DLD1 (cell line): ENCODE results near the gene MKI67.
"Not testable (repeated sequence)": the region's sequence is repeated elsewhere in the genome, so short reads cannot be mapped to it uniquely, and the experiment has no call there.

Experiments used
- in situ Hi-C: cut with HindIII; loops from 2 replicates; pipeline ENCODE4 v1.10.0; 2017; ENCODE audit warnings: low sequenced_read_pairs

Gene MKI67

DNA sequence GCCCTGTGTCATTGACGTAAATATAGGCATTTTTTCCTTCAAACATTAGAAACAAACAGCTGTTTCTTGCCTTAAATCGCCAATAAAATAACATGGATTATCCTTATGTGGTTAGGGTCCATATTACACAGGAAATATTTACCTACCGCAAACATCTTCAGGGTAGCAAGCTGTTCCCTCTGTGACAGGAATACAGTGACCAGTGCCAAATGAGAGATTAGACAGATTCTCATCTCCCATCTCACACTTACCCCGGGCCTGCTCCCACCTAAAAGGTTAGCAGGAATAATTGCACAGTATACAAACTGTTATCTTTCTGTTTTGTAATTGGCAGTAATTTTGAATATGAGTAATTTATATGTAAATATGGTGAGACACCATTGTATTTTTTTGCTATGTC is 16.5 kb downstream of the MKI67 start:
- in situ Hi-C loops: no loop called here

DNA sequence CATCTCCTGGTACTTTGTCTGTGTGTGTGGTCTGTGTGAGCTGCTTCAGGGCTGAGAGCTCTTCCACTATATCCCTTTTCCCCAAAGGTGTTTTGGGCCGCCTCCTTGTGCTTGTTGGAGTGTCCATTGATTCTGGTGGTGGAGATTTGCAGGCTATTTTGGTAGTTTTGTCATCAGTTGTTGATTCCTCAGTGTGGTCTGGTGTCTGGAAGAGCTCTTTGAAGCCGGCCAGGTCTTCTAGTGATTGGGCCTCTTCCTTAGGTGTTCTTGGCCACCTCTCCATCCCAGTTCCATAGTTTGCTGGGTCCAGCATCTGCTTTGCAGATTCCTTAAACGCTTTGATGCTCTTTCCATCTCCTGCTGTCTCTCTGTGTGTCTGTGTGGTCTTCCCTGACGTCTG is 20.8 kb downstream of the MKI67 start:
- in situ Hi-C loops: no loop called here

DNA sequence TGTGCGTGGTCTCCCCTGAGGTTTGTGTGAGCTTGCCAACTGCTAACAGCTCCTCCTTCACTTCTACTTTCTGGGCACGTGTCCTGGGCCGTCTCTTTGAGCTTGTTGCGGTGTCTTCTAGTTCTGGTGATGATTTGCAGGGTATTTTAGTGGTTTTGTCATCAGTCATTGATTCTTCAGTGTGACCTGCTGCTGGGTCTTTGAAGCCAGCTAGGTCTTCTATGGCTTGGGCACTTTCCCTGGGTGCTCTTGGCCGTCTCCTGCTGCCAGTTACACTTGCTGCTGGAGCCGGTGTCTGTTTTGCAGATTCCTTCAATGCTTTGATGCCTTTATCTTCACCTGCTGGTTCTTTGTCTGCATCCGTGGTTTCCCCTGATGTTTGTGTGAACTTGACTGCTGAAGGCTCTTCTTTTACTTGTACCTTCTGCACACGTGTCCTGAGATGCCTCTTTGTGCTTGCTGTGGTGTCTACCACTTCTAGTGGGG is 23.0 kb downstream of the MKI67 start:
- in situ Hi-C loops: no loop called here

DNA sequence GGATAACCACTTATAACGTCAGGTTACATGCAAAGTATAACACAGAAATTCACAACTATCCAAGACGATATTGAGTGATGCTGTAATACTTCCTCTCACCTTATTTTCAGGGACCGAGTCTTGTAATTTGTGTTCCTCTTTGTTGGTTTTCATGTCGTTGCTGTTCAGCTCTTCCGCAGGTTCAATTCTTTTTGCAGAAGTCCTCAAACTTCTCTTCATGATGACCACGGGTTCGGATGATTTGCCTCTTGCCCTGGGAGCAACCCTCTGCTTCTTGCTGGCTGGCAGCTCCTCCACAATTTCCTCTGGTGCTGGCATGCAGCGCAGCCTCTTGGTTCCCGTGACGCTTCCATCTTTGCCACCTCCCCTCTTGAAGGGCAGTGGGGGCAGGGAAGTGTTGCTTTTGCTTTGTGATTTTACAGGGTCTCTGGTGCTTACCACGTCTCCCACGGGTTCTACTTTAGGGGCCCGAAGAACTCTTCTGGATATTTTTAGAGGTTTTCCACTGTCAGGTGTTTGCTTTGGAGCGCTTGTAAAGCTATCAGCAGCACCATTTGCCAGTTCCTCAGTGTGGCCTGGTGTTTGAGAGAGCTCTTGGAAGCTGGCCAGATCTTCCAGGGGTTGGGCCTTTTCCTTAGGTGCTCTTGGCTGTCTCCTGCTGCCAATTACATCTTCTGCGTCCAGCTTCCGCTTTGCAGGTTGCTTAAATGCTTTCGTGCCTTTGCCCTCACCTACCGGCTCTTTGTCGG is 23.6 kb downstream of the MKI67 start:
- in situ Hi-C loops: no loop called here

DNA sequence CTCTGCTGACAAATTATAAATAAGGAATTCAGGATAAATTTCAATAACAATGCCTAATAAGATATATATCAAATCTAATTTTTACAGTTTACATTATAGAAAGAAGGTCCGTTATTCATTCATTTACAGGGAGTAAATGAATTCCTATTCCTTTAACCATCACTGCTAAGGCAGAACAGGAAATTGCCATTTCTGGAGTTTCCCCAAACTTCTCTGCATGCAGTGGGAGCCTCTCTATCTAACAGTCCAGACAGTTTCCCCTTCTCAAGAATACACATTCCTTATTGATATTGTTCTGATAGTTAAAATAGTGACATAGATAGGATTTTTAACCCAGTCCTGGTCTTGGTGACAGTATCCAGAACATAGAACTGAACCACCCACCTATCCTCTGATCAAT is 24.3 kb downstream of the MKI67 start:
- in situ Hi-C loops: no loop called here

DNA sequence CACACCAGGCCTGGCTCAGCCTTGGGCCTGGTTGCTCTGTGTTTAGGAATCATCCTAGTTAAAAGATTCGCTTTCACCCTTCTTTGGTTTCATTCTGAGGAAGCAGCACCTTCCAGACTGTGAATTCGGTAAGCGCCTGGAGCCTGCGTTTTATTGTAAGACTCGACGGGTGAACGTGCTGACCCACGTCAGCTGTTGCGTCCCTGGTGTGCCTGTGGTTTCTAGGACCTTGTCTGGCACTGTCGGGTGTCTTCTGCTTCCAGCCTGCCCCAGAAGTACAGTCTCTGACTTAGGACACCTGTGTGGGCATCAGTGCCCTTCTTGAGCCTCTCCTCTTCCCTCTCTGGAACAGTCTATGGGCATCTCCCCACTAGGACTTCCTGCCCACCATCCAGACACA is 26.3 kb downstream of the MKI67 start:
- in situ Hi-C loops: no loop called here

DNA sequence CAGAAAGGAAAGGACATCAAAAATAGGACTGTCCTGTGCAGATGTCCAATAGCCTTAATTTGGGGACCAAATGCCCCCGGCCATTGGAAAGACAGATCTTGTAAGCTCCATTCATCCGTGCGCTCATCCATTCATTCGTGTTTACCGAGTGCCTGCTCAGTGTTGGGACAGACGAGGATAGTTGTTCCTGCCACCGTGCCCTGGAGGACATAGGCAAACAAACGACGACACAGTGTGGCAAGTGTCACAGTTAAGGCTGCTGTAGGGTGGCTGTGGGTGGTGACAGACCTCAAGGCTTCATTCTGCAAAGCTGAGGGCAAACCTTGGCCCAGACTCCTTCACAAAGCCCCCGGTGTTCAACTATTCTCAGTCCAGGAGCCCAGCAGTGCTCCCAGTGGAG is 27.6 kb downstream of the MKI67 start:
- in situ Hi-C loops: no loop called here

DNA sequence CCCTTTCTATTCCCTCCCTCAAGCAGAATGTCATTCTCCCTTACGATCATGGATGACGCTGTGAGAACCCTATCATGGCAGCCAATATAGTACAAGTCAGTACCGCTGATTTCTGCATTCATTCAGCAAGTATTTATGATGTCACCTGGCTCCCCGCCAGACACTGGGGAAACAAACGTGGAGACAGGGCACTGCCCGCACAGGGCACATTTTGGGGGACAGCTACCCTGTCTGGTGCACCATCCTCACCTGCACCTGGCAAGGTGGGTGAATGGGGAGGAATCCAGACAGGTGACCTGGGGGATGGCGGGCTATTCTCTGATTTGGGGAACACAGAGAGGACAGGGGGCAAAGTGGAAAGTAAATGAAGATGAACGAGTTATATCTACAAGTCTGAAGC is 28.4 kb downstream of the MKI67 start:
- in situ Hi-C loops: no loop called here

DNA sequence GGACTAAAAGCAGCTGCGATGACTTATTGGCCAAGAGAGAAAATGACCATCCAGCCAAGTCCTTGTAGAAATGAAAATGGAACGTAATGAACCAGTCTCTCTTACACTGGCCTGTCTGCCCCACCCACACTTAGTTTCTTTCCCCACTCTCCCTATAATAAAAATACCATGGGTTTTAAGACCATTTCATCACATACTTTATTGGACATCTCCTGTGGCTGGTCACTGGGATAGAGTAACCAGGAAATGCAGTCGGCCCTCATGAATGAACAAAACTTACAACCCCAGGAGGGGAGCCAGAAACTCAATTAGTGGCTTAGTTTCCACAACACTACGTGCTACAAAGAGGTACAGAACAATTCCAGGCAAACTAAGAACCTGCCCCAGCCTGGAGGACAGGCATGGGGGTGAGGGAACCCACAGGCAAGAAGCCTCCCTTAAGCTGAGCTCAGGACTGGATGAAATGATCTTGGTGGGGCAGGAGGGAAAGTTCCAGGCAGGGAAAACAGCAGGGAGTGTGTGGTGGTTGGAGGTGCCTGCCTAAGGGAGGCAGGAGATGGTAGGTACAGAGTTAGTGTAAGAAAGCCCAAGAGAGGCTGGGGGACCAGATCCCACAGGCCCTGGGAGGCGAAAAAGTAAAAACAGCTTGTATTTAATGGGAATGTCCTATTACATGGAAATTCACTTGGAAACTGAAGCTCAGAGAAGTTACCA is 29.6 kb downstream of the MKI67 start:
- in situ Hi-C loops: no loop called here

DNA sequence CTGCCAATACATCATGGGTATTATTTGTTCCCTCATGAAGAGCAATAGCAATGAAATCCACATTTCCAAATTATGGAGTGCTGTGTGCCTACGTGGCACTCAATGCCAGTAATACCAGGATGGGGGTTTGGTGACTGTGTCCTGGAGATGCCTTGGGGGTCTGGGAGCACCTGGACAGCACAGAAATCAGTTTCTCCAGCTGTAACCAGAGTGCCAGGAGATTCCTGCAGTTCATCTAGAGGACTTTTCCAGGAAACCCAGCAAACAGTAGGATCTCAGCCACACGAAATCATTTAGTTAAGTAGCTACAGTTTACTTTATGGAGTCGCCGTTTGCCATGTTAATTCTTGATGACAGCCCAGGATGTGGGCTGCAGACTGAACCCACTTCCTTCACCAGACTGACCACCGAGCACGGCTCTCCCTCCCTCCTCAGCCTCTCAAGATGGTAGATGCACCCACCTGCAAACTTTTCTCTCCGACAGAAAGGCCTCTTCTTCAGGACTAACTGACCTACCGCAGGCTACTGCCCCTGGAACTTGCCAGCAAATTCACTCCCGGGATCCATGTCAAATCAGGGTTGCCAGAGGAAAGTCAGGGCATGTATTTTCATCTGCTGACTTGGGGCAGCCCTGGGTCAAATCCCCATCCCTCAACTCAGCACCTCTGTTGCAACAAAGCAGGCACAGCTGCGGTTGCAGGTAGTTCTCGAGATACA is 30.3 kb downstream of the MKI67 start:
- in situ Hi-C loops: no loop called here

DNA sequence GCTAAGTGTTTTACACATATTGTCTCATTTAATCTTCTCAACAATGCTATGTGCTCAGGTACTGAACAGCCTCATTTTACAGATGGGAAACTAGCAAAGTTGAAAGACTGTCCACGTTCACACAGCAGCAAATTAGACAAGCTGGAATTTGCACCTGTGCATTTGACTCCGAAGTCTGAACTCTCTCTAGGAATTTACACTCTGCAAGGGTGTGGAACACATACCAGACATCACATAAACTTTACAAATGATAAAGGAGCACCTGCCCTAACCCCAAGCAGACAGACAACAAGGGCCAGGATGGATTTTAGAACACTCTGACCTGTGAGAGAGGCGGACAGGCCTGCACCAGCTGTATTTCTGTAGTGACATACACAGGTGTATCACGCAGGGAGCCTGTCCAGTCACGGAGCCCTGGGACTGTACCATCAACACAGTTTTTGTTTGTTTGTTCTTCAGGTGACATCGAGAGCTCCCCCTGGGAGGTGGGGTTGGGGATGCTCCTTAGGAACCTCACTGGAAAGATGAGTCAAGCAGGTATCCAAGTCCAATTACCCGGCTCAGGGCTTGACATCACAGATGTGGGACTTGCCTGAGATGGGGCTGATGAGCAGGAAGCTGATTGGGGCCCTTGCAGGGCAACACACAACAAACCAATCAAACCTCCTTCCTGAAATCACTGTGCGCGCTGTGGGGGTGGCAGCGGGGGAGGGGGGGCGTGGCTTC is 31.0 kb downstream of the MKI67 start:
- in situ Hi-C loops: no loop called here

DNA sequence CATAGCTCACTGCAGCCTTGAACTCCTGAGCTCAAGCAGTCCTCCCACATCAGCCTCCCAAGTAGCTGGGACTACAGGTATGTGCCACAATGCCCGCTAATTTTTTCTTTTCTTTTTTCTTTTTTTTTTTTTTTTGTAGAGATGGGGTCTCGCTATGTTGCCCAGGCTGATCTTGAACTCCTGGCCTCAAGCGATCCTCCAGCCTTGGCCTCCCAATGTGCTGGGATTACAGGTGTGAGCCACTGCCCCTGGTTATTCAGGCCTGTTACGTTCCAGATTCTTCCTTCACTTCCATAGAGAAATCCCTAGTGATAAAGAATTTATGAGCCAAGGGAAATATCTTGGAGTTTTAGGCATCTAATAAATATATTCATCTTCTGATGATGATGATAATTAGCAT is 31.6 kb downstream of the MKI67 start:
- in situ Hi-C loops: not testable (repeated sequence)

DNA sequence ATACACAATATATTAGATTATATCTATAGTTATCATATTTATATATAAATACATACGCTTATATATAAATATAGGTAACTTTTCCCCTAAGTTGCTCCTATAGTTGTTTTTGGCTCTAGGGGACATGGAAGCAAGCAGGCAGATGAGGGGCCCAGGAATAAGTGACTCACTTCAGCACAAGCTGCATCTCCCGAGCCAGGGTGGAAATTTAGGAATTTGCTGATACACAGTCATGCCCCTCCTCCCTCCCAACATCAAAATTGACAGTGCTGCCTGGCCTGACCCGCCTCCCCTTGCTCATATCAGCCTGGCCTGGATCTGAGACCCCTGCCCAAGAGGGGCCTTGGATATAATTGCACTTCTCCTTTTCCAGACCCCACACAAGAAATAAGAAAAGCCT is 33.8 kb downstream of the MKI67 start:
- in situ Hi-C loops: no loop called here

DNA sequence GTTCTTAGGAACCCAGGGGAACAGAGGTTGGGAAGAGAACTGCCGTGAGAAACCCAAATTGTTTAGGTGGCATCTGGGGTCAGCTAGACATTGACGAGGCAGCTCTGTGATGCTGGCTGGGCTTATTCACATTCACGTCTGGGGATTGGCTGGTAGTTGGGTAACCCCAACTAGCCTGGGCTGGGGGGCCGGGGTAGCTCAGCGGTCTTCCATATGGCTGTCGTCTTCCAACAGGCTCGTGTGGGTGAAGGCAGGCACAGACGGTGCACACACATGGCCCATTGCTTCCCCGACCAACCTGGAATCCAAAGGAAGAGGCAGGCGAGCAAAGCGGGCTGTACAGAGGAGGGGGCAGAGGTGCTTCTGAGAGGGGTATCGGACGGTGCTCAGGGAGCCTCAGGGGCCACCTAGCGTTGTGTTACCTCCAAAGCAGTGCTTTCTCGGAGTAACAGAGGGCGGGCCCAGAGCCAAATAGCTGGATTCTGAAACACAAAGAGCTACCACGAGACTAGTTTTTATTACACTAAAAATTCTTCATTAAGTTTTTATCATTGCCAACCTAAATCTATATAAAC is 34.5 kb downstream of the MKI67 start:
- in situ Hi-C loops: no loop called here

DNA sequence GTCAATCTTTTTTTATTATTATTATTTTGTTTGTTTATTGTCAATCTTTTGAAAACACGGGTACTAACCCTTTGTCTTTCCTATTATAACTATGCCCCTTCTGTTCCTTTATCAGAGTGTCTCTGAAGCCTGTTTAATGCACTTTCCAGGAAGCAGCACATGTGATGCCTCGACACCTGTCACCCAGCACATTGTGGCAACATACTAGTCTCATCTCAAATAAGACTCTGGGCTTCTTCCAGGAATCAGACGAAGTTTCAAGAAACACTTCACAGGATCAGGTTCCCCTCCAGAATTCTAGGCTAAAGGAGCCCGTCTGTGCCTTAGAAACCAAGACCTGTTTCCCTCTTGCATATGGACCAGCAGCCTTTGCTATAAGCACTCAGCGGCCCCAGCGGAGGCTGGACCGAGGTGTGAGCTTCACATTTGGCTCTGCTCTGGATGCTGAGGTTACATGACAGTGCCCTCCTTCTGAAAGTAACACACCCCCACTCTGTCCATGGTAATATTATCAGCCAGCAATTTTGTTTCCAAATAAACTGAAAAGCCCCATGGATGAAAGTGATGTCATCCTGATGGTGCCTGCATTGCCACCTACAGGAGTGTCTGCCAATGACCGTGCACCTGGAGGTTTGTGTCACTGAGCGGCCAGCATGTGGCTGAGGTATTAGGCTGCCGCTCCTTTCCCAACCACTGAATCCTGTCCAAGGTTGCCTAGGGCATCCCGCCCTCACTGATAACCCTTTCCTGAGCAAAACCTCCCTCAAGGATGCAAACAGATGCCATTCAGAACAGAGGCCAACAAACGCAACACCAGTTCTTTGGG is 38.1 kb downstream of the MKI67 start:
- in situ Hi-C loops: no loop called here

DNA sequence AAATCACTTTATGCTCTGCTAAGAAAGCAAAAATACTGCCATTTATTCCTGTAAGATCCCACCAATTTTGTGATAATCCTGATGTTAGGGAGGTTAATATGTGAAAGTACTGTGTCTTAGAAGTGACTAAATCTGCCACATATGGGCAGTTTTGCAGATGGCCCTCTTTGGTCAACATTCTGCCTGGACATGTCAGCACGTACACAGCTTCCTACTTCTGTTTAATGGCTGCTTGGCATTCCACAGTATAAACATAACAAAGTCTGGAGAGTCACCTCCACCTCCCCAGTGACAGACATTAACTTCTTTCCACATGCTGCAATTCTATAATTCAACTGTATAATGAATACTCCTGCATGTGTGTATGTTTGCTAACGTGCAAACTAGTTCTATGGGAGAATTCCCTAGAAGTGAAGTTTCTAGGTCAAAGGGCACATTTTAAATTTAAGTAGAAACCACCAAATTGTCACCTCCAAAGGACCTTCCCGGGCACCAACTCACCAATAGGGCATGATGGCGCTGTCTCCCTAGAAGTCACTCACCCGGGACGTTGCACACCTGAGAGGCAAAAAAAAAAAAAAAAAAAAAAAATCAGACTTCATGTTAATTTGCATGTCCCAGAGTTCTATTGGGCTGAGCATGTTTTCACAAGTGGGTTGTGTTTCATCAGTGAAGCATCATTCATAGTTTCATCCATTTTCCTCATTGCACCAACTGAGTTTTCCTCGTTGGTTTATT is 38.9 kb downstream of the MKI67 start:
- in situ Hi-C loops: no loop called here

DNA sequence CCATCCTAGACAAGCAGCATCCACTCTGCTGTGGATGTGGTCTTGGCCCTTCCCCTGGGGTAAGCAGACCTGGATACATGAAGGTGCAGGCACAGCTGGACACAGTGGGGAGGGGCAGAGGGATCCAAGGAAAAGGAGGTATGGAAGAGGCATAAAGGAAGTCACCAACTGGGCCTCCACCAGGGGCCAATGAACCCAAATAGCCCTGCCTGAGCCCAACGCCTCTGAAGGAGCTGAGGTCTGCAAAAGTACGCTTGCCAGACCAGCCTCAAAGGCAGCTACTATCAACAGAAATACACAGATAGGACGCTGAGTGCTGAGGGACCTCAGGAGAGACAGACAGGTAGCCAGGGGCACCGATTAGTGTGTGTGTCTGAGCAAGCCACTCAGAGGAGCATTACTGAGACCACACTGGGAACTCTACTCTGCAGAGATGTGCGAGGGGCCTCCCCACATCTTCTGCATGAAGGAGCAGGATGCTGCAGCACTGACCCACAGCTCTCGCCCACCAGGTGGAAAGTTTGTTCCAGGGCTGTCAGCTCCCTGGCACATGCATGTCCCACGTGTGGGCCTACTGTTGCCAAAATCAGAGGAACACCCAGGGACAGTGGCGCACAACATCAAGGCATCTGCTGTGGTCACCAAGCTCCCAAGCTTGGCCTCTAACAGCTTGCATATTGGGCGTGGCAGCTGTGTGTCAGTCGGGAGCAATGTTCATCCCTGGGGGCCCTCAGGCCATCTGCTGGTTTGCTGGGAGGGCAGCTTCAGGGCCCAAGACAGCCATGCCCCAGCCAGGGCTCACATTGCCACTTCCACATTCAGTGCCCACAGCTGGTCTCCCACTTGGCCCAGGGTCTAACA is 40.0 kb downstream of the MKI67 start:
- in situ Hi-C loops: no loop called here

DNA sequence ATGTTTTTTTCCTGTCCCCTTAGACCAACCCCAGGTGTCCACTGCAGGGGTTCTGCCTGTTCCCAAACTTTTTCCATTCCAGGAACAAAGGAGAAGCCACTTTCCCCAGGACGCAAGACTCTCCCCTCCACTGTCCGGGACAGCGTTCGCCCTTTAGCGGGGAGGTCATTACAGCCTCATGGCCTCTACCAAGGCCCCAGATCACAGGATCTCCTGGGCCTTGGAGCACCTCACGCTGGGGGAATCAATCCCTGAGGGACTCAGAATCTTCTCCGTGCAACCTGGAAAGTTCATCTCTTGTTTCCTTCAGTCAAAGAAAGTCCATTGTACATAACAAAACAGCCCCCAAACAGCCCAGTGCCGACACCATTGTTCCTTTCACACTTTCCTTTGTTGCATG is 41.2 kb downstream of the MKI67 start:
- in situ Hi-C loops: no loop called here
